GM18858 (cell line): ENCODE data around the gene MADD.

Experiments used
- ATAC-seq: cut with Tn5 transposase; IDR thresholded peaks from one replicate; pipeline ENCODE4 v1.9.1; 2021; ENCODE audit not compliant: unreplicated experiment

The MADD gene

DNA sequence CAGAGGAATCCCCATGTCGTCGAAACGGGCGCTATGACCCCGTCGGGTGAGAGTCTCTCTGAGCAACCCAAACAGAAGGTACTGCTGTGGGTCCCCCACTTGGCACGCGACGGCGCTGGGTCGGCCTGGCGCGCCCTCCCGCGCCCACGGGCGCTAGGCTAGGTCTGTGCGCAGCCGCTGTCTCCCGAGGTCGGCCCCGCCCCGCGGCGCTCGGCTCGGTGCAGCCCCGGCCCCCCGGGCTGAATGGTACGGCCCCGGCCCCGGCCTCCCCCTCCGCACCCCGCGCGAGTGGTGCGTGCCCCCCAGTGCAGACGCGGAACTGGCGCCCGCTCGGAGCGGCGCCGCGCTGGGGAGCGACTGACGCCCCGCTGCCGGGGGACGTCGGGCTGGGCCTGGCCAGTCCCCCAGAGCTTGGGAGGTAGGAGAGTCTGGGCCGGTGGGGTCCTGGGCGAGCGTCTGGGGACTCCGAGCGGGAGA, at the start of gene MADD:
Gene MADD, plus strand, starts transcription at position 305 of the 477 bp plus-strand sequence.
- ATAC-seq, result peak; percentile 53

- ATAC-seq, result no peak
Observed at GRCh38 chr11:47220401-47220821, 49.5 kb upstream of the MADD start.

- ATAC-seq, result no peak
Observed at GRCh38 chr11:47222696-47223095, 47.2 kb upstream of the MADD start.

DNA sequence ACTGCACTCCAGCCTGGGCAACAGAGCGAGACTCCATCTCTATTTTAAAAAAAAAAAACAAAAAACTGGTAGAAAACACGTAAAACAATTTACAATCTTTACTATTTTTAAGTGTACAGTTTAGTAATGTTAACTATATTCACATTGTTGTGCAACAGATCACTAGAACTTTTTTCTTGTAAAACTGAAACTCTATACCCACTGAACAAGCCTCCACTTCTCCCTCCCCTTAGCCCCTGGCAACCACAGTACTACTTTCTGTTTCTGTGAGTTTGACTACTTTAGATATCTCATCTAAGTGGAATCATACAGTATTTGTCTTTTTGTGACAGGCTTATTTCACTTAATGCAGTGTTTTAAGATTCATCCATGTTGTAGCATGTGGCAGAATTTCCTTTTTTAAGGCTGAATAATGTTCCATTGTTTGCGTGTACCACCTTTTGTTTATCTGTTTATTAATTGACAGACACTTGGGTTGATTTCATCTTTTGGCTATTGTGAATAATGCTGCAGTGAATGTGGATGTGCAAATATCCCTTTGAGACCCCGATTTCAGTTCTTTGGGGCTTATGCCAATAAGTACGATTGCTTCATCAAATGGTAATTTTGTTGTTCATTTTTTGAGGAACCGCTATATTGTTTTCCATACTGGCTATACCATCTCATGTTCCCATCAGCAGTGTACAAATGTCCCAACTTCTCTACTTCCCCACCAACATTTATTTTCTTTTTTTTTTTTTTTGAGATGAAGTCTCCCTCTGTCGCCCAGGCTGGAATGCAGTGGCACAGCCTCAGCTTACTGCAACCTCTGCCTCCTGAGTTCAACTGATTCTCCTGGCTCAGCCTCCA, 44.2 kb upstream of the MADD start:
- ATAC-seq, result peak; percentile 91

DNA sequence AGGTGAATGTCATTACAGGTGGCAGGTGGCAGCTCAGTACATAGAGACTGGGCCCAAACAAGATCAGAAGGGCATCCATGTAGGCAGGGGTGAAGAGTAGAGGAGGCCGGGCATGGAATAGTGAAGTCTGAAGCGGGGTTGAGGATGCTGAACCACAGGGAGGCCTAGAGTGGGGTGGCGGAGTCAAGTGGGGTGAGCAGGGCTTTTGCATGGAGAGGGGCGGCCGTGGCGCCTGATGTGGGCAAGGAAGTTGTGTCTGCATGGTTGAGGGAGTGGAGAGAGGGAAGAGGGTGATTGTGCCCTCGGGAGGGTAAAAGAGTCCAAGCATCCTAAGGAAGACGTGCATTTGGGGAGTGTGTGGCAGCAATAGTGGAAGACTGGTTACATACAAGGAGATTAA, 40.8 kb upstream of the MADD start:
- no peak for ATAC-seq

GRCh38 chr11:47233051-47233450, 36.9 kb upstream of the MADD start:
- no peak for ATAC-seq

DNA sequence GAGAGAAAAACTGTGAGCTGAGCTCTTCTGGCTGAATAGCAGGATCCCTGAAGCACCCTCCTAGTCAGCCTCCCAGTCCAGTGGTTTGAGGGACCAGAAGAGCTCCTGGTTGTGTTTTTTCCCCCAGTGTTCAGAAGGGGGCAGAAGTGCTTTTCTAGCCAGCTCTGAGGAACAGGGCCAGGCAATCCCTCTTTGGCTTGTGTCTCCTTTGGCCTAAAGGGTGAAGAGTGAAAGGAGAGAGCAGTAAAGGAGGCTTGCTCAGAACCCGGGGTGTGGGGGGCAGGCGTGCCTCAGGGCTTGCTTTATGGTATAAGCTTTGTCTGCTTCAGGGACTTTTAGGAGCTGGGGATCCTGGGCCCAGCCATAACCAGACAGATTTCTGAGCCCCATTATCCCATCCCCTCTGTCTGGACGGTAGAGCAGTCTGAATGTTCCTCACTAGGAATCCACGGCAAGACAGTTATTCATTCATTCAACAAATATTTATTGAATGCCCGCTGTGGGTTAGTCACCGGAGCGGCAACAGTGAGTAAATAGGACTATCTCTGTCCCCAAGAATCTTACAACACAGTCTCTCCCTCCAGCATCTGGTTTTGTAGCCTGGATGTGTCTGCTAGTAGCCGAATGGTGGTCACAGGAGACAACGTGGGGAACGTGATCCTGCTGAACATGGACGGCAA, 35.8 kb upstream of the MADD start:
- no peak for ATAC-seq

DNA sequence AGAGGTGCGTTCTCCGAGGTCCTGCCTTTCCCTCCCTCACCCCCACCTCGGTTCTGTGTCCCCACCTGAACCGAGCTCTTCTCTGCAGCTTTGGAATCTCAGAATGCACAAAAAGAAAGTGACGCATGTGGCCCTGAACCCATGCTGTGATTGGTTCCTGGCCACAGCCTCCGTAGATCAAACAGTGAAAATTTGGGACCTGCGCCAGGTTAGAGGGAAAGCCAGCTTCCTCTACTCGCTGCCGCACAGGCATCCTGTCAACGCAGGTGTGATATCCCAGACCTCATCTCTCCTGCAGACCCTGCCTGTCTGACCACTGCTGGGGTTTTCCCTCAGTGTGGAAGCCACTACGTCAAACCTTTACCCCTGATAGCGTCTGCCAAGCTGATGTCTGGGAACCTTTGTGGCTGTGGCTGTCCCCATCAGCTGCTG, 35.2 kb upstream of the MADD start:
- no peak for ATAC-seq

DNA sequence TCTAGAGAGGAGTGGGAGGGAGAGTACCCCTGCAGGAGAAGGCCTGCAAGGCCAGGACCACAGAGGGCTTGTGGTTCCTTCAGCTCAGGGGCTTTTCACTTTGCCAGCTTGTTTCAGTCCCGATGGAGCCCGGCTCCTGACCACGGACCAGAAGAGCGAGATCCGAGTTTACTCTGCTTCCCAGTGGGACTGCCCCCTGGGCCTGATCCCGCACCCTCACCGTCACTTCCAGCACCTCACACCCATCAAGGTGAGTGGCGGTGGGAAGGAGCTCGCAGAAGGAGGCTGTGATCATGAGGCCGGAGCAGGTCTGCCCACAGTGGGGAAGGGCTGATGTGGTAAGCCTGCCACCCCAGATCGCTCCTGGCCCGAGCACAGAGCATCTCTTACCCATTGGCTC, 34.8 kb upstream of the MADD start:
- ATAC-seq, result no peak

GRCh38 chr11:47236482-47236881, 33.5 kb upstream of the MADD start:
- ATAC-seq, result no peak

DNA sequence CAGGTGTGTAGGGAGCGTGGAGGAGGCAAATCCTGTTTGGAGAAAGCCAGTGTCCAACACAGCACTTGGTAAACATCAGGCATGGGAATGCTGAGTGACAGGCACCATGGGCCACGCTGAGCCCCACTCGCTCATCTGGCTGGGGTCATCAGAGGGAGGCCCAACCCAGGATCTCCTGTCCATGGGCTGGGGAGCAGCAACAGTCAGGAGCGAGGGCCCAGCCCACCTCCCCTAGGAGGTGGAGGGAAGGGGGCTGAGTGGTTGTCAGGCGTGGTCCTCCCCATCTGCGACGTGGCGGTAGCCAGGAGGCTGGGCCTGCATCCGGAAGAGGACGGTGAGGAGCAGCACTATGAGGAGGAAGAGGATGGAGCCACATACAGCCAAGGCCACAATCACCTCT, 30.1 kb upstream of the MADD start:
- no peak for ATAC-seq

GRCh38 chr11:47241841-47242301, 28.1 kb upstream of the MADD start:
- no peak for ATAC-seq

DNA sequence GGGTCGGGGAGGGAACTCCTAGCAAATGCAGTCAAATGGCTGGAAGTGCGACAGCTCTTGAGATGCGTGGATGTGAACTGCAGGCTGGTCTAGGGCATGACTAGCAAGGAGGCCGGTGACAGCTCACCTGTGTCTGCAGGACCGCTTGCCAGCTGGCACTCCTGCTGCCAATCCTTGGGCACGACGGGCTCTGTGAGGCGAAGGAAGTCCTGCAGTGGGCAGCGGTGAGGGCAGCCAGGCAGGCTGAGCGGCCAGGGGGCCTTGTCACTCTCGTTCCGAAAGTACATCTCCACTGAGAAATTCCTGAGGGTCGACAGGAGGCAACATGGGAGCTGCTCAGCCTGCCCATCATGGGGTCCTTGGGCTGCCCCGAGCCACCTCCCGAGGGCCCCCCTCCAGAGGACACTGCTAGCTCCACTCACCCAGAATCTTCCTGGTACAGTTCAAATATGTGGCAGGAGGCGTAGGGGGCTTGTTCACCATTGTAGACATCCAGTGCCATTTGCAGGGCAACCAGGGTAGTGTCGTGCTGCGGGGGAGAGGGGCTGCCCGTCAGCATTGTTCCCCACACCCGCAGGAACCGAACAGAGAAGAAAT, 27.2 kb upstream of the MADD start:
- no peak for ATAC-seq

DNA sequence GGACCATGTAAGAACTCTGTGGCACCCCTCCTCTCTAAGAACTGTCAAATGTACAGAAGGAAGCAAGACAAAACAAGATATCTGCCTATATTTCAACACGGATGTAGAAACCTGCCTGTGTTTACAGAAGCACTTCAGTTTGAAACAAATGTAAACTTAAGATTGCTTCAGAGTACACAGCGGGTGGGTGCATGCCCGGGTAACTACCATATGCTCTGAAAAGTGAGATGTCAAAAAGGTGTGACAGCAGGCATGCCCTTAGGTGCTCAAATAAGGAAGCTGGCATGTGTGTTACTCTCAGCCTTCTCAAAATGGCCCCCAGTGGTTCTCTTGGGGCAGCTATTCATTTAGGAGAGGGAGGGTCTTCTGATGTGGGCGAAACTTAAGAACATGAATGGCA, 26.5 kb upstream of the MADD start:
- ATAC-seq, result no peak

DNA sequence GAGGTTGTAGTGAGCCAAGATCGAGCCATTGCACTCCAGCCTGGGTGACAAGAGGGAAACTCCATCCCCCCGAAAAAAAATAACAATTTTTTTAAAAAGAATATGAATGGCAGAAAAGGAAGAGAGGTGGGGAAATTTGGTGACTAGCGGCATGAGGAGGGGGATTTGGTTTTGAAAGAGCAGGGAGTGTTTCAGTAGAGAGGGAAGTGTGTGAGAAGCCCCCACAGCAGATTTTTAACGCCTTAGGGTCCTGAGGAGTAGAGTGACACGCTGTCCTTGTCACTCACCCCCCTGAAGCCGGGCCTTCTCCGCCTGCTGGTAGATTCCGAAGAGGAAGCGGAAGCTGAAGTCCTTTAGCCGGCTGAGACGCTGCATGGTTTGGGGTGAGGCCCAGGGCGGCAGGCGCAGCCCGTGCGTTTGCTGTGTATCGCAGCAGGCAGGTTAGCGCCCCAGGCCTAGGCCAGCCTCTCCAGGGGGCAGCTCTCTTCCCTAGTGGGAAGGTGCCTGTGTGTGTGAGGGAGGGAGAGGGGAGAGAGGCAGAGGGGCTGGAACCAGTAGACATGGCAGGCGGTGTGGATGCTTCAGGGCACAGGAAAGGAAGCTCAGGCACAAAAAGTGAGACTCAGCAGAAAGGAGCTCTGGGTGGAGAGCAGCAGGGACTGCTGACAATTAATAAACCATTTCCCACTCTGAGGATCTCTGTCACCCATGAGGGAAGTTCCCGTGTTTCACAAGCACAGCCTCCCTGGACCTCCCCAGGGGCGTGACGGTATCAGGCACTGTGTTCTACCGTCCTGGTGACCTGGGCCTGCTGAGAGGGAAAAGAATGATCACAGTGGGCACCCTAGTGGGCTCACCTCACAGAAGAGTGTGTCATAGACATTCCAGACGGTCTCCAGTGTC, 25.2 kb upstream of the MADD start:
- ATAC-seq, result no peak

DNA sequence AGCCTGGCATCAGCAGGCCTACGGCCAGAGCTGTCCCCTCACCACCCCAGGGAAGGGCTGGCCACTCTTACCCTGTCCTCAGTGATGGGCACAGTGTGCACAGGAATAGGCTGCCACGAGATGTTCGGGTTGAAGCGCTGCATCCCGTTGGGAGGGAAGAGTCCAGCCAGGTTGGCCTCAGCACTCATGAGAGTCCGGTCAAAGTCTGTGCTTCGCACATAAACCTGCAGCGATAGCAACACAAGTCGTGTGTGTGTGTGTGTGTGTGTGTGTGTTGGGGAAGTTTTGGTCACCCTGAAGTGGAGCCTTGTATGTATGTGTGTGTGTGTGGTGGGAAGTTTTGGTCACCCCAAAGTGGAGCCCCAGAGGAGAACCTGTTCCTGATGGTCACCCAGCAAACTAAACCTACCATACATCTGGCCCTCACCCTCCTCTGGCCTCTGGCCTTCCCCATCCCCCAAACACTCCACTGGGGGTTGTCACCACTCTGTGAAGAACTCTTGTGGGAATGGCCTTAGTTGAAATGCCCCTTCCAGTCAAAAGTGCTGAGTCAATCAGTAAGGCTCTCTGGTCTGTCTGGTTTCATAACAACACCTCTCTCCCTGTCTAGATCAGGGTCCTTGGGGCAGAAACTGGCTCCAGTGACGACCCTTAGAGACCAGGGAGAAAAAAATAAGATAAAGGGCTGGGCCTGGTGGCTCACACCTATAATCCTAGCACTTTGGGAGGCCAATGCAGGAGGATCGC, 24.1 kb upstream of the MADD start:
- no peak for ATAC-seq

- no peak for ATAC-seq
Observed at GRCh38 chr11:47247502-47247901, 22.4 kb upstream of the MADD start.

GRCh38 chr11:47248304-47248663, 21.6 kb upstream of the MADD start:
- peak; percentile 18 for ATAC-seq

- peak; percentile 80 for ATAC-seq
Observed at GRCh38 chr11:47248664-47249377, 21.1 kb upstream of the MADD start, which contains the start of gene ACP2. TSS of gene ACP2 (minus strand) at chr11:47248814. CDS start at chr11:47248789, 25 bp downstream.
